Measurements from ENCODE around the gene DSG3. TPM values are rescaled to one million over a fixed set of nuclear protein-coding genes. Genes with fewer than 3 reads are reported as not detected.
A peak's percentile ranks its signal among the peaks of the same experiment; 100 is the strongest.

DSG3 gene
- total and polyA plus RNA-seq, 2 of the 13 experiments (the other 11 are each of a cell fraction or from before 2014, with no cell fraction given), result not detected

DNA sequence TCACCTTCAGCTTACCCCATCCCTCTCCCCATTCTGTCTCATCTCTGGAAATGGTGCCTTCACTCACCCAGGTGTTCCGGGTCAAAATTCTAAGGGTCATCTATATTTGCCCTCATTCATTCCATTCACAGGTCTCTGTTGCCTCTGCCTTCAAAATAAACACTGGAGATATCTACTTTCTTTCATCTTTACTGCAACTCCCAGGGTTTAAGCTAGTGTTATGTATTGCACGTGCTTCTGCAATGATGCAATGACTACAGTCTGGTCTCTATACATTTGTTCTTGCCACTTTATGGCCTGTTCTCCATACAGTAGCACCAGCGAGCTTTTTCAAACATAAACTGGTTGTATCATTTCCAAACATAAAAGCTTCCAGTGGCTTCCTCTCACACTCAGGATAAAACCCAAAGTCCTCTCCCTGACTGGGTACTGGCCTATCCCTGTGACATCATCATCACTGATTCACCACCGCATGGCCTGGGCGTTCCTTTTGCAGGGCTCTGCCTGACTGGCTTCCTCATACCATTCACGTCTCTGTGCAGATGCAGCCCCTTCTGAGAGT is 64.7 kb downstream of the DSG3 start:
- H3K9ac ChIP-seq (ENCODE audit: insufficient read depth, low read depth, low read length), result peak overlapping the region; percentile 48
- TF ChIP-seq TOPORS (CRISPR knock-in tag; IDR thresholded peaks at IDR 0.05) (peak; percentile 80; the same call in 1 of the 2 replicates), PRMT3 (CRISPR knock-in tag; IDR thresholded peaks at IDR 0.05; ENCODE audit: borderline replicate concordance, low read depth) (no peak), ZNF577 (CRISPR knock-in tag; IDR thresholded peaks at IDR 0.05; ENCODE audit: borderline replicate concordance, low read depth) (no peak), ETS1 (CRISPR knock-in tag; IDR thresholded peaks at IDR 0.05) (no peak), ELF1 (CRISPR knock-in tag; IDR thresholded peaks at IDR 0.05) (peak; percentile 57), JARID2 (CRISPR knock-in tag; IDR thresholded peaks at IDR 0.05; ENCODE audit: insufficient replicate concordance) (no peak), ZNF276 (CRISPR knock-in tag; IDR thresholded peaks at IDR 0.05; ENCODE audit: low read depth) (no peak), RXRA (CRISPR knock-in tag; IDR thresholded peaks at IDR 0.05) (peak; percentile 77; the same call in 1 of the 2 replicates), ZSCAN29 (CRISPR knock-in tag; conservative IDR thresholded peaks at IDR 0.05) (peak; percentile 50; the same call in 1 of the 2 replicates), ZNF556 (CRISPR knock-in tag; IDR thresholded peaks at IDR 0.05; ENCODE audit: borderline replicate concordance) (peak; percentile 70; the same call in 1 of the 2 replicates), ZNF484 (CRISPR knock-in tag; IDR thresholded peaks at IDR 0.05; ENCODE audit: borderline replicate concordance, low read depth) (no peak), ZNF256 (CRISPR knock-in tag; conservative IDR thresholded peaks at IDR 0.05) (no peak), CEBPB (IDR thresholded peaks at IDR 0.05; ENCODE audit: borderline replicate concordance, low read depth, low read length) (peak; percentile 96)
- TF ChIP-seq, protein P1, sequence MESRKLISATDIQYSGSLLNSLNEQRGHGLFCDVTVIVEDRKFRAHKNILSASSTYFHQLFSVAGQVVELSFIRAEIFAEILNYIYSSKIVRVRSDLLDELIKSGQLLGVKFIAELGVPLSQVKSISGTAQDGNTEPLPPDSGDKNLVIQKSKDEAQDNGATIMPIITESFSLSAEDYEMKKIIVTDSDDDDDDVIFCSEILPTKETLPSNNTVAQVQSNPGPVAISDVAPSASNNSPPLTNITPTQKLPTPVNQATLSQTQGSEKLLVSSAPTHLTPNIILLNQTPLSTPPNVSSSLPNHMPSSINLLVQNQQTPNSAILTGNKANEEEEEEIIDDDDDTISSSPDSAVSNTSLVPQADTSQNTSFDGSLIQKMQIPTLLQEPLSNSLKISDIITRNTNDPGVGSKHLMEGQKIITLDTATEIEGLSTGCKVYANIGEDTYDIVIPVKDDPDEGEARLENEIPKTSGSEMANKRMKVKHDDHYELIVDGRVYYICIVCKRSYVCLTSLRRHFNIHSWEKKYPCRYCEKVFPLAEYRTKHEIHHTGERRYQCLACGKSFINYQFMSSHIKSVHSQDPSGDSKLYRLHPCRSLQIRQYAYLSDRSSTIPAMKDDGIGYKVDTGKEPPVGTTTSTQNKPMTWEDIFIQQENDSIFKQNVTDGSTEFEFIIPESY (CRISPR knock-in tag; IDR thresholded peaks at IDR 0.05), result 0 out of 2 replicates have a peak, but pooled peaks have one; percentile 56
- TF ChIP-seq, protein P2, sequence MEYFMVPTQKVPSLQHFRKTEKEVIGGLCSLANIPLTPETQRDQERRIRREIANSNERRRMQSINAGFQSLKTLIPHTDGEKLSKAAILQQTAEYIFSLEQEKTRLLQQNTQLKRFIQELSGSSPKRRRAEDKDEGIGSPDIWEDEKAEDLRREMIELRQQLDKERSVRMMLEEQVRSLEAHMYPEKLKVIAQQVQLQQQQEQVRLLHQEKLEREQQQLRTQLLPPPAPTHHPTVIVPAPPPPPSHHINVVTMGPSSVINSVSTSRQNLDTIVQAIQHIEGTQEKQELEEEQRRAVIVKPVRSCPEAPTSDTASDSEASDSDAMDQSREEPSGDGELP (IDR thresholded peaks at IDR 0.05; ENCODE audit: borderline replicate concordance, low read depth), result peak; percentile 68; the same call in 1 of the 2 replicates
- TF ChIP-seq, protein P3, sequence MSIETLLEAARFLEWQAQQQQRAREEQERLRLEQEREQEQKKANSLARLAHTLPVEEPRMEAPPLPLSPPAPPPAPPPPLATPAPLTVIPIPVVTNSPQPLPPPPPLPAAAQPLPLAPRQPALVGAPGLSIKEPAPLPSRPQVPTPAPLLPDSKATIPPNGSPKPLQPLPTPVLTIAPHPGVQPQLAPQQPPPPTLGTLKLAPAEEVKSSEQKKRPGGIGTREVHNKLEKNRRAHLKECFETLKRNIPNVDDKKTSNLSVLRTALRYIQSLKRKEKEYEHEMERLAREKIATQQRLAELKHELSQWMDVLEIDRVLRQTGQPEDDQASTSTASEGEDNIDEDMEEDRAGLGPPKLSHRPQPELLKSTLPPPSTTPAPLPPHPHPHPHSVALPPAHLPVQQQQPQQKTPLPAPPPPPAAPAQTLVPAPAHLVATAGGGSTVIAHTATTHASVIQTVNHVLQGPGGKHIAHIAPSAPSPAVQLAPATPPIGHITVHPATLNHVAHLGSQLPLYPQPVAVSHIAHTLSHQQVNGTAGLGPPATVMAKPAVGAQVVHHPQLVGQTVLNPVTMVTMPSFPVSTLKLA (IDR thresholded peaks at IDR 0.05), result peak; percentile 84

More for the DNA sequence above, 64.7 kb downstream of the DSG3 start:
- 1% methylated on average over 6 of the region's 6 CpGs for WGBS (ENCODE audit: low lambda C conversion rate)
- in situ Hi-C loops (cut with HindIII; ENCODE audit: extremely low pct_ligation_motif_present, low pct_unique_long_range_greater_than_20kb) (loop anchor here (10.0 kb wide), 1 partner anchor 417 kb away; no protein-coding TSS in a partner anchor), intact Hi-C loops (cut with micrococcal nuclease; ENCODE audit: unreplicated experiment) (loop anchor here (1.0 to 10.0 kb wide), 8 partner anchors 15 to 457 kb away; partner anchors contain the start of gene DSC2)
- FAIRE-seq, result peak; percentile 88
- peak; percentile 97 for DNase-seq (ENCODE audit: low spot score)
- ChIA-PET CTCF (ENCODE audit: low intra/inter-chr PET ratio, low total read pairs) (no interaction called here), POLR2A (interaction anchor here (0.8 to 2.1 kb wide), 12 partner anchors 12 to 579 kb away, joined by 3 to 15 read pairs (median 5); partner anchors contain the start of genes DSC2, DSG2, RNF138 and TRAPPC8)
- peaks cover 58% of the 10 kb centered on the region for H3K4me1 ChIP-seq (ENCODE audit: insufficient read depth, low read length)
- no TSS peak for BruUV-seq (replicated peaks)
- H3K36me3 ChIP-seq (replicated peaks in 1 of 2; ENCODE audit: control insufficient read depth in 1 of 2, insufficient read depth in 2 of 2, low read length in 2 of 2), result no peaks in the 10 kb centered on the region
- H3K27ac ChIP-seq (ENCODE audit: extremely low read length, insufficient read depth, low read length), result peak overlapping the region; percentile 66
- ATAC-seq, result peak; percentile 93
- H3K79me2 ChIP-seq (ENCODE audit: insufficient read depth, low read length), result peaks cover 45% of the 10 kb centered on the region
- H3K9me3 ChIP-seq (ENCODE audit: low read length), result no peaks in the 10 kb centered on the region
- H3K27me3 ChIP-seq (ENCODE audit: control insufficient read depth in 1 of 2, insufficient read depth in 2 of 2, low read length in 2 of 2), result no peaks in the 10 kb centered on the region
- H4K20me1 ChIP-seq (ENCODE audit: insufficient read depth, low read length), result peaks cover 3% of the 10 kb centered on the region; the same call in 1 of the 2 replicates
- H2AFZ ChIP-seq (ENCODE audit: low read length), result no peak overlapping the region
- H3K4me3 ChIP-seq (replicated peaks in 1 of 3; ENCODE audit: insufficient read depth in 1 of 3, low read depth in 2 of 3, low read length in 3 of 3), result no peak overlapping the region; a peak in 1 of 6 replicates
- H3K4me2 ChIP-seq (ENCODE audit: low read depth, low read length), result peak overlapping the region; percentile 52
